Measurements from ENCODE around the gene ATP8B1. TPM values are rescaled to one million over a fixed set of nuclear protein-coding genes. Genes with fewer than 3 reads are reported as not detected.
"Not testable (repeated sequence)": the region's sequence is repeated elsewhere in the genome, so short reads cannot be mapped to it uniquely, and the experiment has no call there.

ATP8B1 gene
- polyA plus RNA-seq, result 0.50 TPM

- H3K27me3 Mint-ChIP-seq, result peaks cover 29% of the 10 kb centered on the region
Measured at GRCh38 chr18:57803103-57803969, at the start of gene ATP8B1. Gene ATP8B1, minus strand, starts transcription at chr18:57803315. Its CDS starts 71,508 bp downstream, at chr18:57731807.

GRCh38 chr18:57850063-57850462 is 46.9 kb upstream of the ATP8B1 start:
- H3K36me3 Mint-ChIP-seq, result no peaks in the 10 kb centered on the region
- peak overlapping the region in 1 of 3 donors; percentile 59 for H3K27ac Mint-ChIP-seq
- H3K4me1 Mint-ChIP-seq, result peaks cover 3 to 11% (median 6%) of the 10 kb centered on the region in 3 donors
- no peaks in the 10 kb centered on the region for H3K9me3 Mint-ChIP-seq
- peak overlapping the region in 1 of 4 donors; percentile 77 for H3K4me3 Mint-ChIP-seq
- H3K27me3 Mint-ChIP-seq, result peaks cover 1% of the 10 kb centered on the region

More at GRCh38 chr18:57803103-57803969, at the start of gene ATP8B1:
- H3K36me3 Mint-ChIP-seq, result peaks cover 1% of the 10 kb centered on the region
- peak within 1 kb of the TSS in 1 of 3 donors; percentile 59 for H3K27ac Mint-ChIP-seq
- H3K4me1 Mint-ChIP-seq, result peaks cover 5 to 13% (median 6%) of the 10 kb centered on the region in 3 donors
- H3K9me3 Mint-ChIP-seq, result no peaks in the 10 kb centered on the region
- H3K4me3 Mint-ChIP-seq, result peak within 1 kb of the TSS; percentile 63 to 93 (median 84)

- H3K27ac Mint-ChIP-seq, H3K27me3 Mint-ChIP-seq, H3K36me3 Mint-ChIP-seq, H3K9me3 Mint-ChIP-seq, H3K4me3 Mint-ChIP-seq: not testable (repeated sequence)
- H3K4me1 Mint-ChIP-seq, result peaks cover 3 to 14% (median 8%) of the 10 kb centered on the region in 3 donors
Measured at GRCh38 chr18:57848374-57848773, 45.3 kb upstream of the ATP8B1 start.

GRCh38 chr18:57847431-57847830 is 44.3 kb upstream of the ATP8B1 start:
- H3K4me1 Mint-ChIP-seq, result peaks cover 3 to 17% (median 11%) of the 10 kb centered on the region in 3 donors
- not testable (repeated sequence) for H3K36me3 Mint-ChIP-seq, H3K27ac Mint-ChIP-seq, H3K9me3 Mint-ChIP-seq, H3K4me3 Mint-ChIP-seq, H3K27me3 Mint-ChIP-seq

- Mint-ChIP-seq H3K4me1 (peaks cover 8 to 24% (median 15%) of the 10 kb centered on the region in 3 donors), H3K36me3 (no peaks in the 10 kb centered on the region), H3K27me3 (peaks cover 3% of the 10 kb centered on the region), H3K9me3 (no peaks in the 10 kb centered on the region), H3K4me3 (no peak overlapping the region), H3K27ac (no peak overlapping the region)
Measured at GRCh38 chr18:57846258-57846657, 43.1 kb upstream of the ATP8B1 start.

GRCh38 chr18:57845605-57846074 is 42.5 kb upstream of the ATP8B1 start:
- no peak overlapping the region for H3K4me3 Mint-ChIP-seq
- no peak overlapping the region for H3K27ac Mint-ChIP-seq
- no peaks in the 10 kb centered on the region for H3K9me3 Mint-ChIP-seq
- peaks cover 13 to 27% (median 18%) of the 10 kb centered on the region in 3 donors for H3K4me1 Mint-ChIP-seq
- peaks cover 3% of the 10 kb centered on the region for H3K27me3 Mint-ChIP-seq
- no peaks in the 10 kb centered on the region for H3K36me3 Mint-ChIP-seq

GRCh38 chr18:57844319-57844718 is 41.2 kb upstream of the ATP8B1 start:
- Mint-ChIP-seq H3K4me3 (peak overlapping the region in 1 of 4 donors; percentile 2), H3K27ac (peak overlapping the region in 1 of 3 donors; percentile 58), H3K4me1 (peaks cover 18 to 33% (median 24%) of the 10 kb centered on the region in 3 donors), H3K36me3 (no peaks in the 10 kb centered on the region), H3K9me3 (no peaks in the 10 kb centered on the region), H3K27me3 (peaks cover 1% of the 10 kb centered on the region)

- Mint-ChIP-seq H3K27me3 (peaks cover 1% of the 10 kb centered on the region), H3K27ac (no peak overlapping the region), H3K36me3 (peaks cover 2% of the 10 kb centered on the region), H3K9me3 (no peaks in the 10 kb centered on the region), H3K4me1 (peaks cover 25 to 43% (median 32%) of the 10 kb centered on the region in 3 donors), H3K4me3 (no peak overlapping the region)
Measured at GRCh38 chr18:57843386-57843785, 40.3 kb upstream of the ATP8B1 start.

GRCh38 chr18:57841568-57841967 is 38.5 kb upstream of the ATP8B1 start:
- Mint-ChIP-seq H3K9me3 (peaks cover 0 to 6% (median 6%) of the 10 kb centered on the region in 3 donors), H3K27ac (peak overlapping the region in 1 of 3 donors; percentile 18), H3K4me1 (peaks cover 32 to 55% (median 40%) of the 10 kb centered on the region in 3 donors), H3K4me3 (peak overlapping the region in 1 of 4 donors; percentile 4), H3K27me3 (peaks cover 1% of the 10 kb centered on the region), H3K36me3 (peaks cover 2% of the 10 kb centered on the region)

GRCh38 chr18:57839942-57840381 is 36.8 kb upstream of the ATP8B1 start:
- Mint-ChIP-seq H3K27ac (peak overlapping the region in 1 of 3 donors; percentile 50), H3K36me3 (peaks cover 2% of the 10 kb centered on the region), H3K9me3 (peaks cover 0 to 13% (median 6%) of the 10 kb centered on the region in 3 donors), H3K4me3 (peak overlapping the region in 2 of 4 donors; percentile 19 to 24), H3K4me1 (peaks cover 28 to 44% (median 38%) of the 10 kb centered on the region in 3 donors), H3K27me3 (peaks cover 1% of the 10 kb centered on the region)

GRCh38 chr18:57837917-57838548 is 34.9 kb upstream of the ATP8B1 start:
- H3K4me3 Mint-ChIP-seq, result peak overlapping the region; percentile 35 to 77 (median 68)
- H3K27me3 Mint-ChIP-seq, result no peaks in the 10 kb centered on the region
- H3K9me3 Mint-ChIP-seq, result peaks cover 0 to 13% (median 6%) of the 10 kb centered on the region in 3 donors
- peaks cover 2% of the 10 kb centered on the region for H3K36me3 Mint-ChIP-seq
- peak overlapping the region; percentile 71 to 92 (median 90) for H3K27ac Mint-ChIP-seq
- H3K4me1 Mint-ChIP-seq, result peaks cover 39 to 48% (median 46%) of the 10 kb centered on the region in 3 donors

GRCh38 chr18:57836557-57836956 is 33.4 kb upstream of the ATP8B1 start:
- Mint-ChIP-seq H3K9me3 (peaks cover 1 to 22% (median 6%) of the 10 kb centered on the region in 3 donors), H3K27ac (peak overlapping the region in 1 of 3 donors; percentile 12), H3K36me3 (peaks cover 4% of the 10 kb centered on the region), H3K4me1 (peaks cover 45 to 53% (median 50%) of the 10 kb centered on the region in 3 donors), H3K27me3 (no peaks in the 10 kb centered on the region), H3K4me3 (peak overlapping the region in 2 of 4 donors; percentile 27 to 63)

- Mint-ChIP-seq H3K27me3 (no peaks in the 10 kb centered on the region), H3K4me1 (peaks cover 38 to 50% (median 46%) of the 10 kb centered on the region in 3 donors), H3K9me3 (peaks cover 1 to 23% (median 6%) of the 10 kb centered on the region in 3 donors), H3K4me3 (peak overlapping the region in 2 of 4 donors; percentile 28 to 52), H3K36me3 (peaks cover 4% of the 10 kb centered on the region), H3K27ac (peak overlapping the region; percentile 23 to 45 (median 29))
Measured at GRCh38 chr18:57835904-57836303, 32.8 kb upstream of the ATP8B1 start.

- H3K27ac Mint-ChIP-seq, result no peak overlapping the region
- H3K36me3 Mint-ChIP-seq, result peaks cover 4% of the 10 kb centered on the region
Measured at GRCh38 chr18:57834616-57835015, 31.5 kb upstream of the ATP8B1 start.

More at GRCh38 chr18:57834616-57835015, 31.5 kb upstream of the ATP8B1 start:
- Mint-ChIP-seq H3K9me3 (peaks cover 1 to 23% (median 6%) of the 10 kb centered on the region in 3 donors), H3K27me3 (no peaks in the 10 kb centered on the region), H3K4me3 (peak overlapping the region in 2 of 4 donors; percentile 5 to 37), H3K4me1 (peaks cover 33 to 46% (median 41%) of the 10 kb centered on the region in 3 donors)
